Smooth muscle cell of the brain vasculature (primary cell): Measurements from ENCODE around the gene SLC38A10.

Experiments used
- DNase-seq: peaks from one replicate; pipeline ENCODE4 v3.0.0-alpha.2; 2012; ENCODE audit warnings: low read depth, low spot score

The SLC38A10 gene

GRCh38 chr17:81298991-81299738 is 4.1 kb upstream of the SLC38A10 start:
- DNase-seq: no peak

GRCh38 chr17:81298325-81298990 is 3.4 kb upstream of the SLC38A10 start:
- no peak for DNase-seq

- no peak for DNase-seq
These were observed 722 bp upstream of the SLC38A10 start for GRCh38 chr17:81295676-81296381.

GRCh38 chr17:81294512-81295030 is 536 bp downstream of the SLC38A10 start:
- no peak for DNase-seq

- DNase-seq: no peak
These were observed 2.7 kb downstream of the SLC38A10 start for GRCh38 chr17:81292450-81292849.

- no peak for DNase-seq
These were observed 3.4 kb downstream of the SLC38A10 start for GRCh38 chr17:81291662-81292061.

GRCh38 chr17:81290230-81290629 is 4.9 kb downstream of the SLC38A10 start:
- DNase-seq: no peak

GRCh38 chr17:81289627-81290026 is 5.5 kb downstream of the SLC38A10 start:
- no peak for DNase-seq

GRCh38 chr17:81288715-81289114 is 6.4 kb downstream of the SLC38A10 start:
- DNase-seq: no peak

- no peak for DNase-seq
These were observed 7.2 kb downstream of the SLC38A10 start for GRCh38 chr17:81287741-81288430.

GRCh38 chr17:81287152-81287551 is 8.0 kb downstream of the SLC38A10 start:
- DNase-seq: no peak

GRCh38 chr17:81286491-81287145 is 8.5 kb downstream of the SLC38A10 start:
- DNase-seq: no peak

GRCh38 chr17:81285894-81286293 is 9.2 kb downstream of the SLC38A10 start:
- DNase-seq: no peak

- no peak for DNase-seq
These were observed 9.8 kb downstream of the SLC38A10 start for GRCh38 chr17:81285179-81285878.

- DNase-seq: no peak
These were observed 12.2 kb downstream of the SLC38A10 start for GRCh38 chr17:81282876-81283275.

GRCh38 chr17:81282141-81282540 is 13.0 kb downstream of the SLC38A10 start:
- DNase-seq: no peak

GRCh38 chr17:81280571-81280970 is 14.5 kb downstream of the SLC38A10 start:
- no peak for DNase-seq

- DNase-seq: no peak
These were observed 15.5 kb downstream of the SLC38A10 start for GRCh38 chr17:81279278-81280275.

GRCh38 chr17:81278831-81279230 is 16.3 kb downstream of the SLC38A10 start:
- DNase-seq: no peak
